Stimulated activated CD8-positive, alpha-beta memory T cell treated with anti-CD3 and anti-CD28 coated beads, Interleukin-4, amount 100 ng/mL, for 1 hour (primary cell): Measurements from ENCODE around the gene RRP8.
A peak's percentile ranks its signal among the peaks of the same experiment; 100 is the strongest.

Experiments
- DNase-seq, 2 donors: peaks; one replicate each; pipeline ENCODE4 v3.0.0-alpha.2; 2020; ENCODE audit warnings: low read depth in 2 of 2, low spot score in 1 of 2

RRP8 gene

DNA sequence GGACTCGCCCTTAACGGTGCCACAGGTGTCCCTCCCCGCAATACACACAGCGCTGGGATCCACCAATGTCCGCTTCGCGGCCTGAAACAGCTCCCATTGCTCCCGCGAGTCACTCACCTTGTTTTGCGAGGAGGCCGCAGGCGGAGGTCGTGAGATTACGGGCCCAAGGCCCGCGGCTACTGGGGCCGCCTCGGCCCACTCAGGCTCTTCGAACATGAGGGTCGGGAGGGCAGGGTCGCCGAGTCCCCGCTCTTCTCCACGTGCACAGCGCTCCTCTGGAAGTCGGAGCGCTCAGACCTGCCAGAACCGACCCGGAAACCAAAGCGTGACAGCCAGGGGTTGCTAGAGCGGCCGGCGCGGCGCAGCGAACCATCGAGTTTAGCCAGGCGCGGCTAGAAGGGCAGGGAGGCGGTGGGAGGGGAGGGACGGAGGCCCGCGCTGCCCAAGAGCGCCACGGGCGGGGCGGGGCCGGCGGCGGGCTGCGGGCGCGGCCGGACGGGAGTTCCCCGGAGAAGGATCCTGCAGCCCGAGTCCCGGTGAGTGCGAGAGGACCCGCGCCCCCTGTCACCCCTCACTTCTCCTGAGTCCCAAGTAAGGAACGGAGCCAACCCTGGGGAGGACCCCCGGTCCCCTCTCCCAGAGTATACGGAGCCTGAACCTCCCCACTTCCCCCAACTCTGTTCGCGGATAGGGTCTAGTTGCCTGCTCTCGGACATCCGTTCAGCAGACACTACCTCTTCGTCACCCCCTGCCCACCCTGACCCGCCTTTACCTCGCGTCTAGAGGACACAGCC lies at the start of gene RRP8, which contains the start of gene ILK:
TSS of gene RRP8 (minus strand) at position 330 of the 794 bp plus-strand sequence. CDS start at position 216, 114 bp downstream.
TSS of gene ILK (plus strand) at position 488 of the 794 bp plus-strand sequence. CDS start 498 bp downstream, outside the sequence.
- DNase-seq = peak; percentile 52 to 75

DNA sequence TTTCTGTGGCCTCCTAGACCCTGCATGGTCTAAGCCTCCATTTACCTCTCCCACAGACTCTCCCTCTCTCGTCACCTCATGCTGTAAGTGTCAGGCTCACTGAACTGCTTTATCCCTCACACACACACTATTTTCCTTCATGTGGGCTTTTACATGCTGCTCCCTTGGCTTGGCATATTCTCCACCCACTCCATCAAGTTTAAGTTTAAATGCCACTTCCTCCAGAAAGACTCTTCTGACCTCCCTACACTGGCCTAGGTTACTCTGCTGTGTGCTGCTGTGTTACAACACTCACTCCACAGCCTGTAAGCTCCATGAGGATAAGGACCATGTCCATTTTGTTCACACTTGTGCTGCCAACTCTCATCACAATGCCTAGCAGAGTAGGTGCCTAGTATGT lies 49.7 kb upstream of the RRP8 start:
- DNase-seq = no peak

DNA sequence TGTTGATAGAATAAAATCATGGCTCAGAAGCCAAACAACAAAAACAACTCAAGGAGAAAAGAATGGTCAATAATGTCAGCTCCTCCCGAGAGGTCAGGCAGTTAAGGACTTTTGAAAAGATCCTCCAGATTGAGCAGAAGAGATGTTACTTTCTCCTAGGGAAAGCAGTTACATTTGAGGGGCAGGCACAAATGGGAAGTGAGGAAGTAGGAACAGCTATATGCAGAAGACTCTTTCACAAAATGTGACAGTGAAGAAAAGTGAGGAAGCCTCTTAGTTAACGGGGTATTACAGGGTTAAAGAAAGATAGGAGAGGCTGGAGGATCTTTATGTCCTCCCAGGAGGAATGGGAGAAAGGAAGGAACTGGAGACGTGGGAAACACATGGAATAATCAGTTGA lies 48.8 kb upstream of the RRP8 start:
- no peak for DNase-seq

DNA sequence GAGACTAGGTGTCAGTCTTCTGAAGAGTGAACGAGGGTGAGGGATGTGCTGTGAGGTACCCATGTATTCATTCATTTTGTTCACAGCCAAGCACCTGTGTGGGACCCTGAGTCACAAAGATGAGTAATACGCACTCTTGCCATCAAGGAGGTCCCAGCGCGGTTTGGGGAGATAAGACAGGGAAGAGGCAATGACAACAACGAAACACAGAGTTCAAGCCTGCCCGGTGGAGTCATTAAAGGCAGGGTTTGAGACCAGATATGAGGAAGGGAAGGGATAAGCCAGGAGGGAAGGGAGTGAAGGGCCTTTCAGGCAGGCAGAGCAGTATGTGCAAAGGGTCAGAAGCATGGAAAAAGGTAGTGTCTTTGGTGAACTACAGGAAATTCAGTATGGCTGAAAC lies 47.6 kb upstream of the RRP8 start:
- DNase-seq = no peak

GRCh38 chr11:6650104-6650503 lies 46.7 kb upstream of the RRP8 start:
- DNase-seq = no peak

GRCh38 chr11:6648501-6648900 lies 45.1 kb upstream of the RRP8 start:
- DNase-seq = no peak

DNA sequence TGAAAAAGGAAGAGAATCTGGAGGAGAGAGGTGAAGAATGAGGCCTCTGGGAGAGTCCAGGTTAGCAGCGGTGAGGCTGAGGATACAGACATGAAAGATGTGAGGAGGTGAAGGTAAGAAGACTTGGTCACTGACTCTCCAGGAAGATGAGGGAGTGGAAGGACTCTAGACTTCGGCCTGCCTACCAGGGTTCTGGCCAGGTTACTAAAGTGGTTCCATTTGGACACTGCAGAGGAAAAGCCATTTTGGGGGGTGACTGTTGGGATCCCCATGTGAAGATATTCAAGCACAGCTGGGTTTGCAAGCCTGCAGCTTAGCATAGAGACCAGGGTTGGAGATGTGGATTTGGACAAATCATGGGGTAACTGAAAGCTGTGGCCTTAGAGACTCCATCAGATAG lies 44.4 kb upstream of the RRP8 start:
- DNase-seq = no peak

DNA sequence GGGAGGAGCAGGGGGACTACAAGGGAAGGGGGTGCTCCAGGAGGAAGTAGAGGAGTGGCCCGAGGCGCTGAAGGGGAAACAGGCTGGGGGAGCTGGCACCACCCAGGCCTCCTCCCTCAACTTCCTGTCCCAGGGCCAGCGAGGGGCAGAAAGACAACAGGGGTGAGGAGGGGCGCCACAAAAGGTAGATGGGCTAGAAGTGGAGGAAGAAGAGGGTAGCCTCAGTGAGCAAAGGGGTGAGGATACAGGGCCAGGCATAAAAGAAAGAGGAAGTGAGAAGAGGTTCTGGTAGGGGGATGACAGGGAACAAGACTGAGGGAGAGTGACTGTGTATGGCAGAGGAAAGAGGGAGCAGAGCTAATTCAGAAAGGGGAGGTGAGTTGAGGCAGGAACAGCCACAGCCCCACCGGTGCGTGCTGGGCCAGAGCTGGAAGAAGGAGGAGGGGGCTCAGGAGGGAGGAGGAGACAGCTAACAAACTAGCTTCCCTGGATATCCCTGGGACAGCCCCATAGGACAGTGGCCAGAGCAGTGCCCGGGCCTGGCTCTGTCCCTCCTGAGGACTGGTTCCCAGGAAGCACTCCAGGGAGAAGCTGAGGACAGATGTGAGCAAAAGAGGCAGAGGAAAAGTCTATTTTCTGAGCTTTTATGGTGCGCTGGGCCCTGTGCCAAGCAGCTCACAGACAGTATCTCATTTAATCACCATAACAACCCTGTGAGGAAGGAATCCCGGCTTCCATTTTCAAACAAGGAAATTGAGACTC lies 43.7 kb upstream of the RRP8 start:
- DNase-seq = no peak

DNA sequence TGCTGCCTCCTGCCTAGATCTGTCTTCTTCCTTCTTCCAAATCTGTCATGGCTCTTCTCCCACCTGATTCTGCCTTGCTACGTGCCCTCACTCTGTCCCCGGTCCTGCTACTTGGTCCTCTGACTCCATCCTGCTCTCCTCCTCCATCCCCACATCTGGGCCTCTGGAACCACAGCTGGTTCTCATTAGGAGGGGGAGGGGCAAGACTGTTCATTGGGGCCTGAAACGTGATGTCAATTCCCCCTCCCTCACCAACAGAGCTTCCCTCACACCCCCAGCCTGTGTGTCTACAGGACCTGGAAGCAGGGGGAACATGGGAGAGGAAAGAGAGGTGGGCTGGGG lies 43.1 kb upstream of the RRP8 start:
- DNase-seq = no peak

GRCh38 chr11:6646071-6646470 lies 42.7 kb upstream of the RRP8 start:
- DNase-seq = no peak

GRCh38 chr11:6642957-6643356 lies 39.5 kb upstream of the RRP8 start:
- no peak for DNase-seq

- DNase-seq = no peak
Measured at GRCh38 chr11:6640985-6641701, 37.7 kb upstream of the RRP8 start.

- DNase-seq = no peak
Measured at GRCh38 chr11:6640036-6640984, 36.9 kb upstream of the RRP8 start.

- no peak for DNase-seq
Measured at GRCh38 chr11:6638429-6638828, 35.0 kb upstream of the RRP8 start.

- DNase-seq = no peak
Measured at GRCh38 chr11:6637871-6638270, 34.5 kb upstream of the RRP8 start.

DNA sequence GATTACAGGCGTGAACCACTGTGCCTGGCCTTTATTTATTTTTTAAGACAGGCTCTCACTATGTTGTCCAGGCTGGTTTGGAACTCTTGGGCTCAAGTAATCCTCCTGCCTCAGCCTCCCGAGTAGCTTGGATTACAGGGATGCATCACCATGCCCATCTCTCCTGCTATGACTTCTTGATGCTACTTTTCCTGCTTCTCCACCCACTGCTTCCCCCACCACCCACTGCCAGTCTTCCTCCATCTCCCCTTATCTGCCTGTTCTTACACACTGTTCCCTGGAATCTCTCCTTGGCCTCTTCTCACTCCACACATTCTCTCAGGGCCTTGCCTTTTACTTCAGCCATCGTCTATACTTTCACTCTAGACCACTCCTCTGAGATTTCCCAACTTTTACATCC lies 33.1 kb upstream of the RRP8 start:
- no peak for DNase-seq

DNA sequence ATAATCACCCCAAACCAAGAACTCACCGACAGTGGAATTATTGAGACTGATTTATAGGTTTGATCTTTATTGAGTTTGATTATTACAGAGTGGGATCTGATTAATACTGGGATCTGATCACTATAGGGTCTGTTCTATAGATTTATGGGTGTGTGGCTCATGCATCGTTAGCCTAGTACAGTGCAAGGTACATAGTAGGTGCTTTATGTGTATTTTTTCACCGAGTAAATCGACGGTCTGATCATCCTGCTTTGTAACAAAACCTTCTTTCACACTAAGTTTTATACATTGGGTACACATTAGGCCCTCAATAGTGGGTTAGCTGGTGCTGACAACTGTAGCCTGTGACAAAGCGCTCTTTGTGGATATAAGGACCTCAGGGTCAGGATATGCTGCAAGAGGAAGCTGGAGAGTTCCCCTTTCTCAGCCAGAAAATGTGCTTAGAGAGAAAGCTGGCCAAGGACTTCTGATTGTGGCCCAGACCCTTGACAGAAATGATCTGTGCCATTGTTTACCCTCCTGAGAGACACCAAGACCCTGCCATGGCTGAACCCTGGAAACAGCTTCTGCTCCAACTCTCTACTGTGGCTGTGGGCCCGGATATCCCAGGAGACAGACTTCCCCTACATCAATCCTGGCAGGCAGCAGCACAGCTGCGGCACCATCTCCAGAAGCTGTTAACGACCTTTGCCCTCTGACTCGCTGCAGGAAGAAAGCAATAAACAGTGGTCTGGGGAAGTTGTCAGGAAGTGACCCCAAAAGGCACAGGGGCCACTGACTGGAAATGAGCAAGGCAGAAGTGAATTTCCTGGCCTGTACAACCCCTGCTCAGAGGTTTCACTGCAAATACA lies 31.9 kb upstream of the RRP8 start:
- no peak for DNase-seq

- DNase-seq = no peak
Measured at GRCh38 chr11:6634534-6634933, 31.1 kb upstream of the RRP8 start.

DNA sequence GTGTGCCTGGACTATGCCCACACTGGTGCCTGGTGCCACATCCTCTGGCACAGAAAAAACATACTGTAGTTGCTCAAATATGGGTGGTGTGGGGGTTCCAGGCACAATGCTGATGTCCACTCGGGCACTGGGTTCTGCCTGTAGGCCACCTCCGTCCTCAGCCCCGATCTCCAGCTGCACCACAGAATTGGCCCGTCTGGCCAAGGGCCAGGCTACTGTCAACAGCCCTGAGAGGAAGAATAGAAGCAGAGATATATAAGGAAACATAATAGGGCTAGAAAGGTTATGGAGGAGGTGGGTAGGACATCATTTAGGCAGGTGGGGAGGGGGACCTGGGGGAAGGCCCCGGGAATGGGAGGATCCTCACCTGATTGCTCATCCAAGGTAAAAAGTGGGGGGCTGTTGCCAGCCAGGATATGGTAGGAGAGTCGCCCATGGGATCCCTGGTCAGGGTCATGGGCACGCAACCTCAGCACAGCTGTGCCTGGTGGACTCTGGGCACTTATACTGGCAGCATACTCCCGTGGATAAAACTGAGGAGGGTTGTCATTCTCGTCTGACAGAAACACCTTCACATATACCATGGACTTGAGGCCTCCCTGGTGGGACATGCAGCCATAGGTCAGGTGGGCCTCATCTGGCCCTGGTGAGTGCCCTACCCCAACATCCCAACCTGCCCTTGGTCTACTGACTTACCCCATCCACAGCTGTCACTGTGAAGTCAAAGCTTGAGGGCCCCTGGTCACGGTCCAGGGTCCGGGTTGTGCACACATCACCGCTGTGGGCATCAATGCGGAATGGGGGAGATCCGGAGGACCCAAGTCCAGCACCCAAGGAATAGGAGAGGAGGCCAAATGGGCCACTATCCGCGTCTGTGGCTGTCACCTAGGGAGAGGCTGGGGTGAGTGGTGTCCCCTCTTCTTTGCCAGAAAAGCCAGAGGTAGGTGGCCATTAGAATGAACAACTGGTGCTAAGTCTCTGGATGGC lies 30.3 kb upstream of the RRP8 start:
- DNase-seq = no peak
